Caki2 (cell line): ENCODE results near the gene MIAT. TPM values are rescaled to one million over a fixed set of nuclear protein-coding genes. Genes with fewer than 3 reads are reported as not detected.
"Not testable (repeated sequence)": the region's sequence is repeated elsewhere in the genome, so short reads cannot be mapped to it uniquely, and the experiment has no call there.

Source experiments
- DNase-seq: peaks from one replicate; pipeline ENCODE4 v3.0.0-alpha.2; 2015; ENCODE audit warnings: low read depth
- in situ Hi-C: cut with HindIII; loops from 2 replicates; pipeline ENCODE4 v1.10.0; 2016; ENCODE audit warnings: low sequenced_read_pairs, low pct_unique_long_range_greater_than_20kb, mixed read lengths
- total RNA-seq: library from RNA; depleted of rRNA; stranded (reverse); fragments of >200 nt; shearing (Covaris generic); gene quantifications from 2 replicates; pipeline ENCODE4 v1.2.3, GENCODE V29; 2014; ENCODE audit warnings: low replicate concordance; rRNA removed

MIAT gene
- 0.20 TPM in 1 of 2 replicates, not detected in the other for total RNA-seq

DNA sequence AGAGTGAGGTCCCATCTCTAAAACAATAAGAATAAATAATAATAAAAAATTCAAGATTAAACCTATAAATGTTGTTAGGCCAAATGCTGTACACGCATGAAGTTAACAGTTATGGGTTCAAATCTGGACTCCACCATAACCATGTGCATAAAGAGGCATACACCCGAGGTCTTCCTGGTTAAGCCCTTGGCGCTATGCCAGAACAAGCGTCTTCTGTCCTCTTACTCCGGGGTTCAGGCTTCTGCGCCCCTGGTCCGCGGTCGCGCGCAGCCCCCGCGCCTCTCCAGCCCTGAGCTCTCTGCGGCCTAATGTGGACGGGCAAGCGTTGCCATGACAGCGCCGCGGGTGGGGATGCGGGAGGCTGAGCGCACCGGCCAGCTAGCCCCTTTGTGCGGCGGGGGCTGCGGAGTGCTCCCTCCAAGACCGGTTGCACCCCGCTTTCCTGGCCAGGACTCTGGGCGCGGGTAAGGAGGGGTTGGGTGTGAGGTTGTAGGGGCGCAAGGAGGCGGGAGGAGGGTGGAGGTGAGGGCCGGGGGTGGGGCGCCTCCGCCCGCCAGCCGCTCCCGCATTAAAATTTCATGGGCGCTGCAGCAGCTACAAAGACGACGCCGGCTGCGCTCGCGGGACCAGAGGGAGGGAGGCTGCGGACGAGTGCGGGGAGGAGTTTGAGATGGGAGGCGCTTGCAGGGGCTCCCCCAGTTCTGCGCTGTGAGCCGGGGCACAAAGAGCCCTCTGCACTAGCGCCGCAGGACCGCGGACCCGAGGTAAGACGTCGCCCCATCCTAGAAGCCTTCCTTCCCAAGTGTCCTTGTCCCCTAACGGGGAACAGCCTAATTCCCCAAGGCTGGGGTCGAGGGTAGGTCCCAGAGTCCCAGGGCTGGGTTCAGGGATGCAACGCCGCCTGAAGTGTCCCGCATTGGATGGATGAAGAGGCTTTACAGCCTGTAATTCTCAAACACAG is at the start of gene MIAT:
TSS of gene MIAT (plus strand) at position 698 of the 961 bp plus-strand sequence.
- in situ Hi-C loops: no loop called here
- DNase-seq: no peak

DNA sequence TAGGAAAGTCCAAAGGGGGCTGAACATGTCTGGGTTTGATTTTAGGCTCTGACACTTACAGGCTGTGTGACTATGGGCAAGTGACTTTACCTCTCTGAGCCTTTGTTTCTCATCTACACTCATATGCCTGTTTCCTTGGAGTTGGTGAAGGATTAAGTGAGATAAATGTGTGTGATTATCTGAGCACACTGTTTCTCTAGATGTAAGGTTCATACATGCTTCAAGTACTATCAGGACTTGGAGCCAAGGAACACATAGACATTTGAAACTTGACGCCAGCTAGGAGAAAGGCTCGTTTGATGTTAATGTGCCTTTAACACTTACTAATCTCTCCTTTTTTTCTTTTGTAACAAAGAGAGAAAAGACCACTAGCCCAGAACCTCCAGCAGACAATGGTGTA is 49.3 kb upstream of the MIAT start:
- in situ Hi-C loops: no loop called here
- no peak for DNase-seq

DNA sequence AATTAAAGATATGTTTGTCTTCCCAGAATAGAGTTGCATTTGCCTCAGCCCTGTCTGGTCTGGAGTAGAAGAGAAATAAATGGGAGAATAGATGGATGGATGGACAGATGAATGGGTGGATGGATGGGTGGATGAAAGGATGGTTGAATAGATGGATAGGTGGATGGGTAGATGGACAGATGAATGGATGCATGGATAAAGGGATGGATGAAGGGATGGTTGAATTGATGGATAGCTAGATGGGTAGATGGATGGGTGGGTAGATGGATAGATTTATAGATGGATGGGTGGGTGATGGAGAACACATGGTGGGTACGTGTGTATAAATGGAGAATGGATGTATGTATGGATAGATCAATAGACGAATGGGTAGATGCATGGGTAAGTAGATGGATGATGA is 48.1 kb upstream of the MIAT start:
- in situ Hi-C loops: no loop called here
- no peak for DNase-seq

DNA sequence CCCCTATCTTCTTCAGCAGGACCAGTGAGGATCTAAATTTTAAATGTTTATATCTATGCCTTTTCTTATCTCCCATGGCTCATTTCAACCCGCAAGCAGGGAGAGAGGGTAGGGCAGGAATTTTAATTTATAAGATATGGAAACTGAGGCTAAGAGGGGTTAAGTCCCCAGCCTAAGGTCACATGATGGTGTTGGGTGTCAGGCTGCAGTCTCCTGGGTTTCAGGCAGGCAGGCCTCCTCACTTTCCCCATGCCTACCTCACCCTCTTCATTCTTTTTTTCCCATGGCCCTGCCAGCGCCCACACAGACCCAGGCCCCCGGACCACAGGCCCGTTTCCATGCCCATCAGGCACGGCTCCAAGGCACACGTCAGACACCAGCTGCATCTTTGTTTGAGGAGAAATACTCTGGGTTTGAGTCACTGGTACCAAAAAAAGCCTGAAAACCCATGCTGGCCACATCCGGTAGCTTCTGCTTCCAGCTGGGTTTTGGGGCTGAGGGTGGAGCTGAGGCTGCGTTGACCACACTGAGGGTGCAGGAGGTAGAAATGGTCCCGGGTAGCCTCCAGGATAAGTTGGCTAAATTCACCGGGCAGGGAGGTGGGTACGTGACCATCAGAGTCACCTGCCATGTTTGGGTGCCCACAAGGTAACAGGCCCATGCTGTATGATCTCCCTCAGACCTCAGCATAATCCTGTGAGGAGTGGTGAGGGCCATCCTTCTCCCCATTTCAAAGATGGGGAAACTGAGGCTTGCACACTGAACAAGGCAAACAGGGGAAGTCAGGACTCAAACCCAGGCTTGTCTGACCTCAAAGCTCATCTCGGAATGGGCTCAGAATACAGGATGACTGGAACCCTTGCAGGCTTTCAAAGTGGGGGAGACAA is 47.1 kb upstream of the MIAT start:
- in situ Hi-C loops: no loop called here
- DNase-seq: no peak

DNA sequence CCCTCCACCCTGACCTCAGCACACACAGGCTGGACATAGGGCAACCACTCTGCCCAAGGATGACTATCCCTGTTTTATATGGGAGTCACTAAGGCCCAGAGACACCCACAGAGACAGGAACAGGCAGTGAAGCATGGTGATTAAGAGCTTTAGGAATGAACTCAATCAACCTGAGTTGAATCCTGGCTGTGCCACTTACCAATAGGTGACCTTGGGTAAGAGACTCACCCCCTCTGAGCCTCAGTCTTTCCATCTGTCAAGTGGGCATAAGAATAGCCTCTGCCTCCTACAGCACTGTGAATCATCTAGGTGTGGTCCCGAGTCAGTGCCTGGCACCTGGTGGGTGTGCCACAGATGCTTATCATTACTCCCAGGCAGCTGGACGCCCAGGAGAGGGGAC is 46.4 kb upstream of the MIAT start:
- in situ Hi-C loops: no loop called here
- no peak for DNase-seq

DNA sequence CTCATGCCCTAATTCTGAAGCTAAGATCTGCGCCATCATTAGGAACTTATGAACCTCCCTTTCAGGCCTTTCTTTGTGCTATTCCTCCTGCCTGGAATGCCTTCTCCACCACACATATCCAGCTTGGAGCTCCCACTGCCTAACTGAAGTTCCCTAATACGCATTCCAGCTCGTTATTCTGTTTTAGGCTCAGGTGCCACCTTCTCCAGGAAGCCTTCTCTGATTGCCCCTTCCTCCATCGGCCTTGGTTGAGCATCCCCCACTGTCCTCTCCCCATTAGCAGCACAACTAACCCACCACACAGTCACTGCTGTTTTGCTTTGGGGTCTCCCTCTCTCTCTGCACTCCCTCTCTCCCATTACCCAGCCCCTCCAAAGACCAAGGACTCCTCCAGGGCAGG is 44.7 kb upstream of the MIAT start:
- in situ Hi-C loops: no loop called here
- no peak for DNase-seq

DNA sequence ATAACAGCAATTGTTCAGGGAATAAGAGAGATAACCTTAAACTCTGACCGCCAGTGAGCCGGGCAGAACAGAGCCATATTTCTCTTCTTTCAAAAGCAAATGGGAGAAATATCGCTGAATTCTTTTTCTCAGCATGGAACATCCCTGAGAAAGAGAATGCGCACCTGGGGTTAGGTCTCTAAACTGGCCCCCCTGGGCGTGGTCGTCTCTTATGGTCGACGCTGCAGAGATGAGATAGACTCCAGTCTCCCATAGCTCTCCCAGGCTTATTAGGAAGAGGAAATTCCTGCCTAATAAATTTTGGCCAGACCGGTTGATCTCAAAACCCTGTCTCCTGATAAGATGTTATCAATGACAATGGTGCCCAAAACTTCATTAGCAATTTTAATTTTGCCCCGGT is 43.6 kb upstream of the MIAT start:
- in situ Hi-C loops, DNase-seq: not testable (repeated sequence)

DNA sequence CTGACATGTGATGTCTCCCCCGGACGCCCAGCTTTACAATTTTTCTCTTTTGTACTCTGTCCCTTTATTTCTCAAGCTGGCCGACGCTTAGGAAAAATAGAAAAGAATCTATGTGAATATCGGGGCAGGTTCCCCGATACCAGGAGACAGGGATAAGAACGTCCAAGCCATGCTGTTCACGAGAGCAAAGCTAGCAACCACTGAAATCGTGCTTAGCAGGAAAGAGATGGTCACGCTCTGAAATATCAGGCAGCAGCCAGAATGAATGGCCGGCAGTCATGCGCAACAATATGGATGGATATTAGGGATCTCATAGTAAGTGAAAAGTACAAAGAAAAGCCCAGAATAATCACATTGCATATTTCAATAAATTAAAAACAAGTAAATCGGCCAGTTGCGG is 43.1 kb upstream of the MIAT start:
- no peak for DNase-seq
- in situ Hi-C loops: no loop called here

DNA sequence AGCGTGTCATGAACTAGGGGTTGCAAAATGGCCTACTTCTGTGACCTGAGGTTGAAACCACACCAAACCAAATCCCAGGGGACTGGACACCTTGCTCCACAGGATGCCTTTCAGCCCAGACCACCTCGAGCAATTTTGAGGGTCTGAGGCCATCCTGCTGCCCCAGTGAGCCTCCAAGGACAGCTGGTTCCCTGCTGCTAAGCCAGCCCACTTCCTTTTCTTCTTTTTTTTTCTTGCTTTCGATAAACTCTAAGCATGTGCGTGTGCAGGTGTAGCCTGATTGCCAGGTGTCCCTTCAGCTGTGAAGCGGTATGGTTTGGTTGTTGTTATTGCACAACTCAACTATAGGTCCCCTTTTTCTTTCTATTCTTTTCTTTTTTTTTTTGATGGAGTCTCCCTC is 42.2 kb upstream of the MIAT start:
- in situ Hi-C loops: no loop called here
- no peak for DNase-seq

DNA sequence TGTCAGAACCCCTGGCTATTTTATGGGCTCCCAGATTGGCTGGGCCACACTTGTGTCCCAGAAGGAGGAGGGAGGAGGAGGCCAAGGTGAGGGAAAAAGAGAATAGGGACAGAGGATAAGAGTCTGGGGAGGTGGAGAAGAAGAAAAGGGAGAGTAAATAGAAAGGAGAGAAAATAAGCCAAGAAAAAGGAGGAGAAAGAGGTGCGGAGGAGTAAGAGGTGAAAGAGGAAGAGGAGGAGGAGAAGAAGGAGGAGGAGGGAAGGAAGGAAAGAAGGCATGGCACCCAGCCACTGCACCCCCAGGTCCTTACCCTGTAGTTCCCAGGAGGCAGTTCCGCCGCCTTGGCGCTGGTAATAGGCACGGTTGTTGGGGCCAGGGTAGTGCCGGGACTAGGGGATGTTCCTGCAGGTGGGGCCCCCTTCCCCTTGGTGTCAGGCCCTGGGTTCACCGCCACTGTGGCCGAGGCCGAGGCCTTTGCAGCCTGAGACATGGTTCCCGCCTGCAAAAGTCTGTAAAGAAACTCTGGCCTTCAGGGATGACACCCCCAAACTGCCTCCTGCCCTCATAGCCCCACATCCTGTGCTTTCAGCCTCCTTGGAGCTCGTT is 41.5 kb upstream of the MIAT start:
- in situ Hi-C loops: no loop called here

DNA sequence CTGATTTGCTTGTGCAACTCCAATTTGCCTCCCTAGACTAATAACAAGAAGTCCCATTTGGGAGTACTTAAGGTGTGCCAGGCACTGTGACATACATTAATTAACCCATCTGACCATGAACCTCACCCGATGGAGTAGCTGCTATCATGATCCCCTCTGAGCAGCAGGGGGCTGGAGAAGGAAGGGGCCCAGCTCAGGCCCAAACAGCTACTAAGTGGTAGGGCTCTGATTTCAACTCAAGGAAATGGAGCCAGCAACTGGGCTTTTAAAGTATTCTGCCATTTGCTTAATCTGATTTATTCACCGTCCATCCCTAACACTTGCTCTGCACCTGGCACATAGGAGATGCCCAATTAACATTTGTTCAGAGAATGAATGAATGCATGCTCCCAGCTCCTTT is 40.7 kb upstream of the MIAT start:
- in situ Hi-C loops: no loop called here
- no peak for DNase-seq

More for the DNA sequence above, 41.5 kb upstream of the MIAT start:
- DNase-seq: no peak

DNA sequence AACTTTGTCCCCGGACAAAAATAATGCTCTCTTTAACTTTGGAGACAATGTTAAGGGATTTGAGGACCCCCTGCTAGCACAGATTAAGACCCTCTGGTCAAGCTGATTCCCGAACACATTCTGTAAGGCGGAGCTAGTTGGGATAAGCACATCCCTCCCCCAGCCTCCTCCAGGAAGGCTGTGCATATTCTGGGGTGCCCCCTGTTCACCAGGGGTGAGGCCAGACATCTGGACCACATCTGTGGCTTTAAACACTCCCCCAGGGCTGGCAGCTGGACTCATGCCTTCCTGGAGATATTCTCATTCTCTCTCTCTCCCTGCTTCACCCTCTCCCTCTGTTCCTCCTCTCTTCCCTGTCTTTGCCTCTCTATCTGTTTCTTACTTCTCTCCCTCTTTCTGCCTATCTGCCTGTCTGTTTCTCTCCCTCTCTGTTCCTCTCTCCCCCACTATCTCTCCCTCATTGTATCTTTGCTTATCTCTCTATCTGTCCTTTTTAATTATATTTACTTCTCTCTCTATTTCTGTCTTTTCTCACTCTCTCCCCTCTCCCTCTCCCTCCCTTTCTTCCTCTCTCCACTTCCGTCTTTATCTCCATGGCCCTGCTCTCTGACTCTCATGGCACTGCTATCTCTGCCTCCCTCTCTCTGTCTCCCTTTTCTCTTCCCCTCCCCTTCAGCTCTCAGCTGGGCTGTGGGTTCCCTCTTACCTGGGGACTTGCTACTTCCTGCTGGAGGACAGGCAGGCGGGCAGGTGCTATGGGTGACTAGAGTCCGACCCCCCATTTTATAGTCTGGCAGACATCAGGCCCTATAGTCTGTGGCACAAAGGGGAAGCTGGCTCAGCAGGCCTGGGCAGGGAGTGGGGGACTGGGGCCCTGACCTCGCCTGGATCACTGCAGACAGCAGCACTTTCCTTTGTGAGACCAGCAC is 39.9 kb upstream of the MIAT start, which contains the start of gene CRYBB1:
TSS of gene CRYBB1 (minus strand) at position 757 of the 929 bp plus-strand sequence. CDS start 1,708 bp downstream, outside the sequence.
- in situ Hi-C loops: no loop called here
- DNase-seq: no peak

DNA sequence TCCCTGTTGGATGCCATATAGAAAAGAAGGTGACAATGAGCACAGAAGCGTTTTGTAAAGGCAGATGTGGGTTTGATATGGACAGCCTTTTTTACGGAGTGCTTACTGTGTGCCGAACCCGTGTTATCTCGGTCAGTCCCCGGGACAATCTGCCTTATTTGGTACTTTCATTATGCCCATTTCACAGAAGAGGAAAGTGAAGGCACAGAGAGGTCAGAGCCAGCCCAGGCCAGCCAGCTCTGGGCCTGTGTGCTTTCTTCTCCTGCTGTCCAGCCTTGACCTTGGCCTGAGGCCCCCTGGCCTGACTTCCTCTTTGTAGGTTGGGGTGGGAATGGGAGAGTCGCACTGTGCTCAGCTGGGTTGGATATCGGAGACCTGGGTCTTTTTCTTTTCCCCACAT is 38.9 kb upstream of the MIAT start:
- DNase-seq: no peak
- in situ Hi-C loops: no loop called here

DNA sequence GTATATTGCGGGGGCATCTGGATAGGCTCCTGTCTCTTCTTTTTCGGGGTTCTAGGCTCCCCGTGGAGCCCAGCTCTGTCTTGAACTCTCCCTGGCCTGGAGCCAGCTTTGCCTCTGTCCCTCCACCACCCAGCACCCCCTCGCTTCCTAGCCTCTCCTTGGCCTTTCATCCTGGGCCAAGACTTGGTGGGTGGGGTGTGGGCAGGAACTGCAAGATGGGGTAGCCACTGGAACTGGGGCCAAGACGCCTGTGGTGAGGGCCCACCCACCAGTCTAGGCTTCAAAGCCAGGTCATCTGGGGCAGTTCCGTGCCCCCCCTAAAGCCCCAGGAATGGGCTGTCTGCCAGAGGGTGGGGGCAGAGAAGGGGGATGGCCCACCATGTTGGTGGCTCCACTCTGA is 37.9 kb upstream of the MIAT start:
- in situ Hi-C loops: no loop called here
- no peak for DNase-seq

DNA sequence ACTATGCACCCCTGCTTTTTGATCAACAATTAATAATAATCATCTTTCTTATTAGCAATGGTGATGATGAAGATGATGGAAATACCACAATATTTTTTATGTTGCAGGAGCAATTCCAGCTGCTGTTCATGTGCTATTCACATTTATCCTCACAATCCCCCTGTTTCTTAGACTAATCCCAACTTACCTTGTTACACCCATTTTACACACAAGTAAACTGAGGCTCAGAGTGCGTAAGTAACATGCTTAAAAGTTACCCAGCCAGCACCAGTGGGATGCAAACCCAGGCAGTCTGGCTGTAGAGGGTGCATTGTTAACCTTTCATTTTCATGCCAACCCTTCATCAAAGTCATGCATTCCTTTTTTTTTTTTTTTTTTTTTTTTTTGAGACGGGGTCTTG is 37.2 kb upstream of the MIAT start:
- in situ Hi-C loops: no loop called here
- DNase-seq: no peak

DNA sequence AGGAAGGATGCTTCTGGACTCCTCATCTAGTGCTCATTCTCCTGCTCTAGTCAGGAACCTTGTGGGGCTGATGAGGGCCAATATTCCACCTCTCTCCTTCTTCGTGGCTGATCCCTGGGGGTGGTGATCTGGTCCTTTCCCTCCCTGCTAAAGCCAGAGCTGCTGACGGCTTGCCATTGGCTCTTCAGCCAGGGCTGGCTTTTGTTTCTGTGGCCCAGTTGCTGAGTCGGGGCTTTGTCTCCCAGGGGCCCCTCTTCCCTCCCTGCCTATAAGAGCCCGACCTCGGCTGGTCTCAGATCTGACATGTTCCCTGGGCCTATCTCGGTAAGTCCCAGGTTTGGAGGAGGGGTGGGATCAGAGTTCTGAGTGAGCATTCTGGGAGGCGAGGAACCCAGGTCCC is 35.7 kb upstream of the MIAT start, which contains the start of gene CRYBA4:
TSS of gene CRYBA4 (plus strand) at position 301 of the 400 bp plus-strand sequence. CDS start 634 bp downstream, outside the sequence.
- no peak for DNase-seq
- in situ Hi-C loops: no loop called here

DNA sequence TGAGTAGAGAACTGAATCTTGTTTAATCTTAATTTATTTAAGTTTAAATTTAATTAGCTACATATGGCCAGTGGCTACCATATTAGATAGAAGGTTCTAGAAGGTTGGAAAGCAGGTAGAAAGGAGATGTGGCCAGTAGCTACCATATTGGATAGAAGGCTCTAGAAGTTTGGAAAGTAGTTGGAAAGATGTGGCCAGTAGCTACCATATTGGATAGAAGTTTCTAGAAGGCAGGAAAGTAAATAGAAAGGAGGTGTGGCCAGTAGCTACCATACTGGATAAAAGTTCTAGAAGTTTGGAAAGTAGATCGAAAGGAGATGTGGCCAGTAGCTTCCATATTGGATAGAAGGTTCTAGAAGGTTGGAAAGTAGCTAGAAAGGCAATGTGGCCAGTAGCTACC is 33.4 kb upstream of the MIAT start:
- in situ Hi-C loops: no loop called here
- no peak for DNase-seq
